OCI-LY3 (cell line): Measurements from ENCODE around the gene EPDR1.

Source experiments
- H2AFZ ChIP-seq: fragments of 200-600, 300-600 bp; shearing (Covaris generic); 2 replicates; pipeline ENCODE4 v1.6.0; 2014; ENCODE audit warnings: antibody characterized with exemption, low read depth, low read length
- H3K27ac ChIP-seq: fragments of 200-600, 300-600 bp; sonication (generic); 2 replicates; pipeline ENCODE4 v1.5.1; 2014; ENCODE audit warnings: mild to moderate bottlenecking, low read length, moderate library complexity, mixed read lengths
- H3K27me3 ChIP-seq: fragments of 200-600, 300-600 bp; sonication (generic); 2 replicates; pipeline ENCODE4 v1.6.1; 2014; ENCODE audit warnings: low read depth, low read length, mixed read lengths
- H3K36me3 ChIP-seq: fragments of 200-600, 300-600 bp; sonication (generic); replicated peaks from 2 replicates; pipeline ENCODE3; 2014; ENCODE audit warnings: low read depth, low read length, mixed read lengths
- H3K4me1 ChIP-seq: fragments of 300-600, 200-600 bp; sonication (generic); 2 replicates; pipeline ENCODE4 v1.6.1; 2014; ENCODE audit warnings: low read length, mixed read lengths
- H3K4me2 ChIP-seq: fragments of 200-600, 300-600 bp; sonication (generic); 2 replicates; pipeline ENCODE4 v1.6.1; 2014; ENCODE audit warnings: low read length, mixed read lengths
- H3K4me3 ChIP-seq: fragments of 300-600, 200-600 bp; sonication (generic); 2 replicates; pipeline ENCODE4 v1.5.1; 2014; ENCODE audit warnings: antibody characterized with exemption, mild to moderate bottlenecking, low read length, moderate library complexity
- H3K79me2 ChIP-seq: fragments of 300-600, 200-600 bp; shearing (Covaris generic); 2 replicates; pipeline ENCODE4 v1.6.1; 2014; ENCODE audit warnings: mild to moderate bottlenecking, low read length, mixed read lengths
- H3K9ac ChIP-seq: fragments of 300-600, 200-600 bp; shearing (Covaris generic); 2 replicates; pipeline ENCODE4 v1.6.0; 2014; ENCODE audit warnings: mild to moderate bottlenecking, low read length, moderate library complexity
- H3K9me3 ChIP-seq: fragments of 200-600, 300-600 bp; shearing (Covaris generic); 2 replicates; pipeline ENCODE4 v1.6.1; 2014; ENCODE audit warnings: low read length, mixed read lengths; ENCODE audit not compliant: insufficient read depth
- H4K20me1 ChIP-seq: fragments of 200-600, 300-600 bp; sonication (generic); 2 replicates; pipeline ENCODE4 v1.6.1; 2016; ENCODE audit warnings: low read length, mixed read lengths; ENCODE audit not compliant: insufficient read depth
- EZH2phosphoT487 ChIP-seq: fragments of 200-600 bp; shearing (Covaris generic); IDR thresholded peaks from 2 replicates; pipeline ENCODE4 v1.6.1; 2018; ENCODE audit warnings: antibody characterized with exemption, mixed run types, low read depth
- TF ChIP-seq, protein P1 (sequence below): fragments of 200-600, 300-600 bp; sonication (generic); IDR thresholded peaks from 2 replicates; pipeline ENCODE4 v1.5.1; 2014; ENCODE audit warnings: antibody characterized with exemption, low read length, low read depth

EPDR1 gene

DNA sequence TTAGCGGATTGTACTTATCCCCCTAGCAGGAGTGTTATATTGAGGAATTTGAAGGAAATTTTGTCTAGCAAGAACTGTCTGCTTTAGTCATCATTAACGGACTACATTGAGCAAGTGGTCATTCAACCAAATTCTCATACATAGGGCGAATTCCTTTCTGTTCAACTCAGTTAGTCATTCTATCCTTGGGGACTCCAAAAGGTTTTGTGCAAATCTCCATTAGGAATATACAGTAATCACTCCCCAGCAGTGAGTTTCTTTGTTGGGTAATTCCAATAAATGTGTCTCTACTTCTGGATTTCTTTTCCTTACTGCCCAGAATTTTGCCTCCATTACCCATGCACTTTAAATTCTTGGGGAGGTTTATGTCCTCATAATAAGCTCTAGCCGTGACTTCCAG lies 51.1 kb downstream of the EPDR1 start:
- no peak overlapping the region for H3K4me3 ChIP-seq
- H3K27me3 ChIP-seq = peaks cover 13% of the 10 kb centered on the region; the same call in 1 of the 2 replicates
- H3K4me2 ChIP-seq = no peak overlapping the region
- no peak overlapping the region for H2AFZ ChIP-seq
- no peak overlapping the region for H3K27ac ChIP-seq
- no peaks in the 10 kb centered on the region for H3K9me3 ChIP-seq
- no peaks in the 10 kb centered on the region for H3K79me2 ChIP-seq
- no peaks in the 10 kb centered on the region for H3K4me1 ChIP-seq
- no peaks in the 10 kb centered on the region for H3K36me3 ChIP-seq
- H4K20me1 ChIP-seq = no peaks in the 10 kb centered on the region
- TF ChIP-seq EZH2phosphoT487 = no peak
- TF ChIP-seq, protein P1, sequence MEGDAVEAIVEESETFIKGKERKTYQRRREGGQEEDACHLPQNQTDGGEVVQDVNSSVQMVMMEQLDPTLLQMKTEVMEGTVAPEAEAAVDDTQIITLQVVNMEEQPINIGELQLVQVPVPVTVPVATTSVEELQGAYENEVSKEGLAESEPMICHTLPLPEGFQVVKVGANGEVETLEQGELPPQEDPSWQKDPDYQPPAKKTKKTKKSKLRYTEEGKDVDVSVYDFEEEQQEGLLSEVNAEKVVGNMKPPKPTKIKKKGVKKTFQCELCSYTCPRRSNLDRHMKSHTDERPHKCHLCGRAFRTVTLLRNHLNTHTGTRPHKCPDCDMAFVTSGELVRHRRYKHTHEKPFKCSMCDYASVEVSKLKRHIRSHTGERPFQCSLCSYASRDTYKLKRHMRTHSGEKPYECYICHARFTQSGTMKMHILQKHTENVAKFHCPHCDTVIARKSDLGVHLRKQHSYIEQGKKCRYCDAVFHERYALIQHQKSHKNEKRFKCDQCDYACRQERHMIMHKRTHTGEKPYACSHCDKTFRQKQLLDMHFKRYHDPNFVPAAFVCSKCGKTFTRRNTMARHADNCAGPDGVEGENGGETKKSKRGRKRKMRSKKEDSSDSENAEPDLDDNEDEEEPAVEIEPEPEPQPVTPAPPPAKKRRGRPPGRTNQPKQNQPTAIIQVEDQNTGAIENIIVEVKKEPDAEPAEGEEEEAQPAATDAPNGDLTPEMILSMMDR = no peak
- H3K9ac ChIP-seq = no peak overlapping the region

DNA sequence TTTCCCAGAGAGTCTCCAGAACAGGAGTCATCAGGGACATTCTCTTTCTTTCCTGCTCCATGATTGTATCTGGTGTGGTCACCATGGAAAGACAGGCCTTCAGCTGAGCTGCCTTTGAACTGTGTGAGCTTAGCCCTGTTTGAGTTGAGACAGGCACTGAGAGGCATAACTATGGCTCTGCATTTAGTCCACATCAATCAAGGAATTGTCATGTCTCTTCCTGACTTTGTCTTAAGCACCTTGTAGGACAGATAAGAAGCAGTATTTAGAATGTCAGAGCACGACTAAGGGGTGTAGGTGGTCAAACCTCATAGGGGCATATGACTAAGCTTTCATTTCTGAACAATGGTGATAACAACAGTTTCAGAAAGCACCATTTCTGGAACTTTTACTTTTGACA lies 53.5 kb downstream of the EPDR1 start:
- TF ChIP-seq, protein P1 = no peak
- no peak for TF ChIP-seq EZH2phosphoT487
- Histone ChIP-seq H3K27me3 (peaks cover 7% of the 10 kb centered on the region; the same call in 1 of the 2 replicates), H3K27ac (no peak overlapping the region), H3K79me2 (no peaks in the 10 kb centered on the region), H3K9me3 (no peaks in the 10 kb centered on the region), H2AFZ (no peak overlapping the region), H3K36me3 (no peaks in the 10 kb centered on the region), H3K4me2 (no peak overlapping the region), H4K20me1 (no peaks in the 10 kb centered on the region), H3K4me3 (no peak overlapping the region), H3K9ac (no peak overlapping the region), H3K4me1 (no peaks in the 10 kb centered on the region)

DNA sequence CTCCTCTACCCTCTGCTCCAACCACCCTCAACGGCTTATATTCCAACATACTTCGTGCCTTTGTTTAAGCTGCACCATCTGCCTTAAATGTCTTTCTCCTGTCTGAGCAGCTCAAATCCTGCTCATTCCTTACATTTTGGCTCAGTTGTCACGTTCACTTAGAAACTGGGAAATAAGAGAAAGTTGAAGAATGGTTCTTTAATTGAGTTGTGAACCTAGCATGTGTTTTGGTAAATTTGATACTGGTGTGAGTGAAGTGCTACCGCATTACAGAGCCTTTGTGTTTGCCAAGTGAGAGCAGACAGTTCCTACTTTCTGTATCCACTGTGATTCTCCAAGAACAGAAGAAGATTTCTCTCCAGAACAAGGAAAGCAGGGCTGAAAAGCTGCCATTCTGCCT lies 54.3 kb downstream of the EPDR1 start:
- Histone ChIP-seq H3K27ac (no peak overlapping the region), H3K36me3 (no peaks in the 10 kb centered on the region), H3K79me2 (no peaks in the 10 kb centered on the region), H3K9ac (no peak overlapping the region), H4K20me1 (no peaks in the 10 kb centered on the region), H3K27me3 (peaks cover 7% of the 10 kb centered on the region; the same call in 1 of the 2 replicates), H2AFZ (no peak overlapping the region), H3K9me3 (no peaks in the 10 kb centered on the region), H3K4me1 (no peaks in the 10 kb centered on the region), H3K4me3 (no peak overlapping the region), H3K4me2 (no peak overlapping the region)
- TF ChIP-seq EZH2phosphoT487 = no peak
- TF ChIP-seq, protein P1 = no peak

DNA sequence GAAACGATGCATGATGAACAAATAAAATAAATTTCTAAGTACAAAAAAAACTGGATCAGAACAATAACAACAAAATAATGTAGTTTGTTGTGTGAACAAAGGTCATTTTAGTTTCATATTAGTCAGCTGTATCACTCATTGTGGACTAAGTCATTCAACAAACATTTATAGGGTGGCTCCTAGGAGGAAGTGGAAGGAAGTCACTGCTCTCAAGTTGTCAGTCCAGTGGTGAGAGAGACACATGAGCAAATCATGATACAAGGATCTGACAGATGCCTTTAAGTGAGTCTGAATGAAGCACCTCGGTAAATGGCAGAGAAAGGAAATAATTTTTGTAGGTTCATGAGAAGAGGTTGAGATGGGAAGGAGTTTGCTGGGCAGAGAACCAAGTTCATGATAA lies 56.8 kb downstream of the EPDR1 start:
- Histone ChIP-seq H3K79me2 (no peaks in the 10 kb centered on the region), H4K20me1 (no peaks in the 10 kb centered on the region), H3K27ac (no peak overlapping the region), H3K9me3 (no peaks in the 10 kb centered on the region), H3K4me3 (no peak overlapping the region), H3K36me3 (no peaks in the 10 kb centered on the region), H3K4me1 (no peaks in the 10 kb centered on the region), H3K9ac (no peak overlapping the region), H2AFZ (no peak overlapping the region), H3K4me2 (no peak overlapping the region), H3K27me3 (peaks cover 7% of the 10 kb centered on the region; the same call in 1 of the 2 replicates)
- TF ChIP-seq EZH2phosphoT487 = no peak

DNA sequence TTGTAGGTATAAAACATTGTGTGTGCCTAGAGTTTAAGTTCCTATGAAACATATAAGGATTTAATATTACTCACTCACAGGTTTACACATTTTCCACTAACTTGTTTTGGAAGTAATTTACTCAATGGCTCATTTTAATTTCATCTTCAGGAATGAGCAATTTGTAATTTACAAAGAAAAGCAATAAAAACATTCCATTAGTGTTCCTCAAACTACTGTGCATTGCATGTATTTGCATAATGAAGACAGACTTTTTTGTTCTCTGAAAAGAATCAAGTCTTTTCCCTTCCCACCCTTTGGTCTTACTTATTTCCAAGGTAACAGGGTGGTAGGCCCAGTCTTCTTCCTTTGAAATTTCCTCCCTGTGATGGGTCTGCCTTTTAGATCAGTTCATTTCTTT lies 61.2 kb downstream of the EPDR1 start:
- H3K9ac ChIP-seq = no peak overlapping the region
- H4K20me1 ChIP-seq = no peaks in the 10 kb centered on the region
- no peaks in the 10 kb centered on the region for H3K79me2 ChIP-seq
- no peak overlapping the region for H3K27ac ChIP-seq
- H3K27me3 ChIP-seq = no peaks in the 10 kb centered on the region; the same call in 1 of the 2 replicates
- H3K4me2 ChIP-seq = no peak overlapping the region
- TF ChIP-seq, protein P1 = no peak
- TF ChIP-seq EZH2phosphoT487 = no peak
- no peaks in the 10 kb centered on the region for H3K9me3 ChIP-seq
- no peaks in the 10 kb centered on the region for H3K36me3 ChIP-seq
- no peaks in the 10 kb centered on the region for H3K4me1 ChIP-seq
- H2AFZ ChIP-seq = no peak overlapping the region
- no peak overlapping the region for H3K4me3 ChIP-seq
